Measurements from ENCODE around the gene ITGAX.
"Not testable (repeated sequence)": the region's sequence is repeated elsewhere in the genome, so short reads cannot be mapped to it uniquely, and the experiment has no call there.

The ITGAX gene

DNA sequence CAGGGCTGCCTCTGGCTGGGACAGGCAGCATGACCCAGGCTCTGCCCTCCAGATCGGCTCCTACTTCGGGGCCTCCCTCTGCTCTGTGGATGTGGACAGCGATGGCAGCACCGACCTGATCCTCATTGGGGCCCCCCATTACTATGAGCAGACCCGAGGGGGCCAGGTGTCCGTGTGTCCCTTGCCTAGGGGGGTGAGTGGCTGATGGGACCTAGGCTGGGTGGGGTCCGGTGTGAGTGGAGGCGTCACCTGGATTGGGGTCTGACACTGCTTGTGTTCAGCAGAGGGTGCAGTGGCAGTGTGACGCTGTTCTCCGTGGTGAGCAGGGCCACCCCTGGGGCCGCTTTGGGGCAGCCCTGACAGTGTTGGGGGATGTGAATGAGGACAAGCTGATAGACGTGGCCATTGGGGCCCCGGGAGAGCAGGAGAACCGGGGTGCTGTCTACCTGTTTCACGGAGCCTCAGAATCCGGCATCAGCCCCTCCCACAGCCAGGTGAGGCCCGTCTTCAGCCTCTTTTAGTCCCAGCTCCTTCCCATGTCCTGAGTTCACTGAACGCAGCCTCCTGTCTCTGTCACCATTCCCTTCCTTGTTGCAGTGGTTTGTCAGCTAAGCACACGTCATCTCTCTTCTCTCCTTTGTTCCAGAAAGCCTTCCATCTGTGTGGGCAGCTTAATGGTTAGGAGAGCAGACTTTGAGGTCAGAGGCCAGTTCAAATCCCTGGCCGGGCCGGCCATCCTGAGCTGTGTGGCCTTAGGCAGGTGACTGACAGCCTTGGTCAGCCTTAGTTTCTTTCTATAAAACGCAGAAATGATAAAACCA, 56.3 kb downstream of the ITGAX start:
- H3K4me3 ChIP-seq (ENCODE audit: low read length), result no peak overlapping the region
- TF ChIP-seq, protein P1, sequence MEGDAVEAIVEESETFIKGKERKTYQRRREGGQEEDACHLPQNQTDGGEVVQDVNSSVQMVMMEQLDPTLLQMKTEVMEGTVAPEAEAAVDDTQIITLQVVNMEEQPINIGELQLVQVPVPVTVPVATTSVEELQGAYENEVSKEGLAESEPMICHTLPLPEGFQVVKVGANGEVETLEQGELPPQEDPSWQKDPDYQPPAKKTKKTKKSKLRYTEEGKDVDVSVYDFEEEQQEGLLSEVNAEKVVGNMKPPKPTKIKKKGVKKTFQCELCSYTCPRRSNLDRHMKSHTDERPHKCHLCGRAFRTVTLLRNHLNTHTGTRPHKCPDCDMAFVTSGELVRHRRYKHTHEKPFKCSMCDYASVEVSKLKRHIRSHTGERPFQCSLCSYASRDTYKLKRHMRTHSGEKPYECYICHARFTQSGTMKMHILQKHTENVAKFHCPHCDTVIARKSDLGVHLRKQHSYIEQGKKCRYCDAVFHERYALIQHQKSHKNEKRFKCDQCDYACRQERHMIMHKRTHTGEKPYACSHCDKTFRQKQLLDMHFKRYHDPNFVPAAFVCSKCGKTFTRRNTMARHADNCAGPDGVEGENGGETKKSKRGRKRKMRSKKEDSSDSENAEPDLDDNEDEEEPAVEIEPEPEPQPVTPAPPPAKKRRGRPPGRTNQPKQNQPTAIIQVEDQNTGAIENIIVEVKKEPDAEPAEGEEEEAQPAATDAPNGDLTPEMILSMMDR (conservative IDR thresholded peaks at IDR 0.05; ENCODE audit: low read depth, low read length), result no peak
- no peak for DNase-seq (ENCODE audit: low read depth)

DNA sequence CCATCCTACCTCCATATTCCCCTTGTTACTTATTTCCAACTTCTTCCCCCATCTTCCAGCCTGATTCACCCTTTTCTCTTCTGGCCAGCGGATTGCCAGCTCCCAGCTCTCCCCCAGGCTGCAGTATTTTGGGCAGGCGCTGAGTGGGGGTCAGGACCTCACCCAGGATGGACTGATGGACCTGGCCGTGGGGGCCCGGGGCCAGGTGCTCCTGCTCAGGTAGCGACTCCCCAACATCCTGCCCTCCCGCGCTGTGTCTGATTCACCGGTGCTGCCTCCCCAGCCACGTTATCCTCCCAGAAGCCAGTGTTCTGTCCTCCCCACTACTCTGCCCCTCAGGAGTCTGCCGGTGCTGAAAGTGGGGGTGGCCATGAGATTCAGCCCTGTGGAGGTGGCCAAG, 57.8 kb downstream of the ITGAX start:
- no peak overlapping the region for H3K4me3 ChIP-seq (ENCODE audit: low read length)
- DNase-seq (ENCODE audit: low read depth), result no peak
- TF ChIP-seq, protein P1 (conservative IDR thresholded peaks at IDR 0.05; ENCODE audit: low read depth, low read length), result no peak

DNA sequence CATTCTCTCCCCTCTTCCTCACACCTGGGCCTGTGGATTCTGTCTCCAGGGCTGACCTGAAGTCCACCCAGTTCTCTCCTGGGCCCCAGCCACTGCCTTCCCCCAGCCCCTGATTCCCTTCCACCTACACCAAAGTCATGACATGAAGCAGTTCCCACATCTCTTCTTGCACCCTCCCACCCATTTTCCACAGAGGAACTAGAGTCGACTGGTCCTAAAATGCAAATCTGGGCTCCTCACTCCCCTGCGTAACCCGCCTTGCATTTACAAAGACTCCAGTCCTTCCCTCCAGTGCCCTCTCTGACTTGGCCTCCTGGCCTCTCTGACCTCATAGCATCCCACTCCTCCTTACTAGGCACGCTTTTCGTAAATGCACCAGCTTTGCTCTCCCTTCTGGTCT, 58.4 kb downstream of the ITGAX start:
- TF ChIP-seq, protein P1 (conservative IDR thresholded peaks at IDR 0.05; ENCODE audit: low read depth, low read length), result no peak
- no peak for DNase-seq (ENCODE audit: low read depth)
- H3K4me3 ChIP-seq (ENCODE audit: low read length), result no peak overlapping the region

DNA sequence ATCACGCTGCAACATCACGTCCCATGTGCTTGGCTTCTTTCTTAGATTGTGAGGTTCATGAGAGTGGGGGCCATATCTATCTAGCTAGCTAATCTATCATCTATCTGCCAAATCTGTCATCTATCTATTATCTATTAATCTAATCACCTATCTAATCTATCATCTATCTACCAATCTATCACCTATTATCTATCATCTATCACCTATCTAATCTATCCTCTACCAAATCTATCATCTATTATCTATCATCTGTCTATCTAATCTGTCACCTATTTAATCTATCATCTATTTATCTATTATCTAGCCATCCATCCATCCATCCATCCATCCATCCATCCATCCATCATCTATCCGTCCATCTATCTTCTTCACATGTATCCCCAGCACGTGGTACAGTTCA, 59.0 kb downstream of the ITGAX start:
- no peak for DNase-seq (ENCODE audit: low read depth)
- TF ChIP-seq, protein P1 (conservative IDR thresholded peaks at IDR 0.05; ENCODE audit: low read depth, low read length), result no peak
- H3K4me3 ChIP-seq (ENCODE audit: low read length), result no peak overlapping the region

DNA sequence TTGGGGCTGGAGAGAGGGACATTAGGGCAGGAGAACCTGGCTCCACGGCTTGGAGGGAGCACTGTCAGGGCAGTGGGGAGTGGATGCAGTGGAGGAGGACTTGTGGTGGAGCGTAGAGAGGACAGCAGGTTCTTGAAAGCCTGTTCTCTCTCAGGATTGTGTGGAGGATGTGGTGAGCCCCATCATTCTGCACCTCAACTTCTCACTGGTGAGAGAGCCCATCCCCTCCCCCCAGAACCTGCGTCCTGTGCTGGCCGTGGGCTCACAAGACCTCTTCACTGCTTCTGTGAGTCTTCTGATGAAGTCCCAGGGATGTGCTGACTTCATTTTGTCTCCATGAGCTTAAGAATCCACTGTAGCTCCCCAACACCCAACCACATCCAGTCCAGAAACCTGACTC, 59.7 kb downstream of the ITGAX start:
- TF ChIP-seq, protein P1 (conservative IDR thresholded peaks at IDR 0.05; ENCODE audit: low read depth, low read length), result no peak
- H3K4me3 ChIP-seq (ENCODE audit: low read length), result no peak overlapping the region
- DNase-seq (ENCODE audit: low read depth), result no peak

DNA sequence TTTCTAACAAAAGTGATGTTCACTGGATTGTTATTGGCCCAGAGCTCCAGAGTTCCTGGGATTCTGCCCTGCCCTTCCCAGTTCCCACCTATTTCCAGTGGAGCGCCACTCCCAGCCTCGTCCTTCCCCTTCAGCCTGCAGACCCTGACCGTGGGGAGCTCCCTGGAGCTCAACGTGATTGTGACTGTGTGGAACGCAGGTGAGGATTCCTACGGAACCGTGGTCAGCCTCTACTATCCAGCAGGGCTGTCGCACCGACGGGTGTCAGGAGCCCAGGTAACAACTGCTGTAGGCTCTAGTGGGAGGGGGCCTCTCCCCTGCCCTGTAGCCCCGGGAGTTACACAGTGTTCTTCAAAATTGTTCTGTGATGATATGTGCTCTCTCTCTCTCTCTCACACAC, 61.4 kb downstream of the ITGAX start:
- no peak overlapping the region for H3K4me3 ChIP-seq (ENCODE audit: low read length)
- TF ChIP-seq, protein P1 (conservative IDR thresholded peaks at IDR 0.05; ENCODE audit: low read depth, low read length), result no peak
- no peak for DNase-seq (ENCODE audit: low read depth)

DNA sequence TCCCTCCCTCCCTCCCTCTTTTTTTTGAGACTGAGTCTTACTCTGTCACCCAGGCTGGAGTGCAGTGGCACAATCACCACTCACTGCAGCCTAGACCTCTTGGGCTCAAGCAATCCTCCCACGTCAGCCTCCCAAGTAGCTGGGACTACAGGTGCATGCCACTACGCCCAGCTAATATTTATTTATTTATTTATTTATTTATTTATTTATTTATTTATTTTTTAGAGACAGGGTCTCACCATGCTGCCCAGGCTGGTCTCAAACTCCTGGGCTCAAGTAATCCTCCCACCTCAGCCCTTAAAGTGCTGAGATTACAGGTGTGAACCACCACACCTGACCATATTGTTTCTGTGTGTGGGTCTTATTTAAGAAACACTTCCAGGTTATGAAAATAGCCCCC, 62.1 kb downstream of the ITGAX start:
- H3K4me3 ChIP-seq (ENCODE audit: low read length); DNase-seq (ENCODE audit: low read depth): not testable (repeated sequence)

Measured in retinal pigment epithelial cell (primary cell).